Activated T-helper 17 cell treated with anti-CD3 and anti-CD28 coated beads, Interleukin-2, amount 50 U/mL, for 72 hours (primary cell): ENCODE measurements around the gene VSIG10L. TPM values are rescaled to one million over a fixed set of nuclear protein-coding genes. Genes with fewer than 3 reads are reported as not detected.

Source experiments
- ATAC-seq: fragments of 150-1000 bp; cut with Tn5 transposase; replicated peaks from 2 replicates; pipeline ENCODE4 v1.10.0; 2021; ENCODE audit warnings: mild to moderate bottlenecking, moderate library complexity
- H3K27ac Mint-ChIP-seq: one replicate; pipeline ENCODE4 v1.8.0; 2022; ENCODE audit warnings: mixed read lengths
- H3K27me3 Mint-ChIP-seq: one replicate; pipeline ENCODE4 v1.8.0; 2022; ENCODE audit warnings: mixed read lengths
- H3K36me3 Mint-ChIP-seq: one replicate; pipeline ENCODE4 v1.8.0; 2022; ENCODE audit warnings: low read depth, mild to moderate bottlenecking, mixed read lengths
- H3K4me1 Mint-ChIP-seq: one replicate; pipeline ENCODE4 v1.8.0; 2022; ENCODE audit warnings: mixed read lengths
- H3K4me3 Mint-ChIP-seq: one replicate; pipeline ENCODE4 v1.8.0; 2022; ENCODE audit warnings: mild to moderate bottlenecking, mixed read lengths
- H3K9me3 Mint-ChIP-seq: one replicate; pipeline ENCODE4 v1.8.0; 2022; ENCODE audit warnings: mixed read lengths
- total RNA-seq, 2 donors: library from RNA; stranded (reverse); gene quantifications; one replicate each; pipeline ENCODE4 v1.2.3, GENCODE V29; 2022

VSIG10L gene
- total RNA-seq, 2 donors from 2014 or later, result 1.2 to 5.2 TPM

DNA sequence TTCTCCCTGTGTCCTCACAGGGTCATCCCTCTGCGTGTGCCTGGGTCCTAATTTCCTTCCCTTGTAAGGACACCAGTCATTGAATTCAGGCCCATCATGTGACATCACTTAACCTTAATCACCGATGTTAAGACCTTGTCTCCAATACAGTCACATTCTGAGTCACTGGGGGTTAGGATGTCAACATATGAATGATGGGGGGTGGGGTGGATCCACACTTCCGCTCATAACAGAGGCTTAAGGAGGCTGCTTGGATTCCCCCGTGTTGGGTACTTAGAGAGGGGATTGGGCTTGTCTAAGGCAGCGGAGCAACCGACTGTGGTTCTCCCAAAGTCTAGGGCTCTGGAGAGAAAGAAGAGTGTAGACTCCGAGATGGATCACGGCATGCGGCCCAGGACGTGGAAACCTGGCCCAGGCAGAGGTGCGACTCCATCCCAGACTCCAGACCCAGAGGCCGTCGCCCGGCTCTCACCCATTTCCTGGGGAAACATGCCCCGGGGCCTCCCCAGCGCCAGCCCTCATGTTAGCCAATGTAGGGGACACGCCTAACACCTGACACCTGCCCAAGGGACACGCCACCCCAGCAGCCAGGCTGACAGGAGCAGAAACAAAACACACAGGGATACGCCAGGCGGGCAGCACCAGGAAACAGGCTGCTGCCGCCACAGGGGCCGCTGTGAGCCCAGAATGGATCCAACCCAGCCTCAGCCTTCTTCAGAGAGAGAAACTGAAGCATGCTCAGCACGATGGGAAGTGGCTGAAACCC is 47.5 kb downstream of the VSIG10L start:
- H3K9me3 Mint-ChIP-seq, result no peaks in the 10 kb centered on the region
- no peak overlapping the region for H3K27ac Mint-ChIP-seq
- H3K4me1 Mint-ChIP-seq, result no peaks in the 10 kb centered on the region
- H3K27me3 Mint-ChIP-seq, result peaks cover 19% of the 10 kb centered on the region
- ATAC-seq, result no peak
- no peak overlapping the region for H3K4me3 Mint-ChIP-seq
- H3K36me3 Mint-ChIP-seq, result no peaks in the 10 kb centered on the region

DNA sequence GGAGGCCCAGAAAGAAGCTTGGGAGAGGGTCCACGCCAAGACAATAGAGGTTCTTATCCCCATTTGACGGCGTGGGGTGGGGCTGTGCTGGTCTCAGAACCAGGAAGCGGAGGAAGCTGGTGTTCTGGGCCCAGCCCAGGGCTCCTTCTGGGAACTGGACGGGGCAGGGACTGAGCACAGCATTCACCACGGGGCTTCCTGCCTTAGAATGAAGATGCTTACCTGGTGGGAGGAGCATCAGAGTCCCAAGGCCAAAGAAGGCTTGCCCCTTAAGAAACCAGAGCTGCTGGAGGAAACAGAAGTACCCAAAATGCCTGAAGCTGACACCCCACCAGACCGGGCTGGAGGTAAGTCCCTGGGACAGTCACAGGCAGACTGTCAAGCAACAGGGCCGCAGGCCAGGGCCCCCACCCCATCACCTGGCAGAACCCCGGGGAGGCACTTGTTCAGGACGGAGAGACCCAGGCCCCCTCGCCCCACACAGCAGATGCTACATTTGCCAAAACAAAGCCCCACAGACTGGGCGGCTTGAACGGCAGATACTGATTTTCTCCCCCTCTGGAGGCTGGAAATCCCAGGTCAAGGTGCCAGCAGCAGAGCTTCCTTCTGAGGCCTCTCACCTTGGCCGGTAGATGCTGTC is 48.2 kb downstream of the VSIG10L start:
- Mint-ChIP-seq H3K27me3 (peaks cover 19% of the 10 kb centered on the region), H3K36me3 (no peaks in the 10 kb centered on the region), H3K27ac (no peak overlapping the region), H3K4me3 (no peak overlapping the region), H3K4me1 (no peaks in the 10 kb centered on the region), H3K9me3 (no peaks in the 10 kb centered on the region)
- no peak for ATAC-seq

DNA sequence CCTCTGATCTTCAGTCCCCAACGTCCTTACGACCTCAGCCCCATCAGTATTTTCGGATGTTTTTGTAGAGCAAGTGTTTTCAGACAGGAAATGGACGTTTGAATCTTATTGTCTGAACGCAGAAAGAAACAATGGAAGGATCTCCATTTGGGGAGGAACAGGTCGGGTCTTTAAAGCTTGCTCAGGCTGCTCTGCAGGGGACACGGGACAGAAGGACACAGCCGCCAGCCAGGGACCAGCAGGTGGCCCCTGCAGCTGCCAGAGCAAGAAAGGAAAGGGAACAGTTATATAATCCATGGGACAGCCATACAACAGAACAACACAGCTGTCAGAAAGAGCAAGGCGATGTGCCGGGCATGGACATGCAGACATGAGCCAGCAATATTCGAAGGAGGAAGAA is 49.0 kb downstream of the VSIG10L start:
- no peaks in the 10 kb centered on the region for H3K36me3 Mint-ChIP-seq
- no peak for ATAC-seq
- peaks cover 19% of the 10 kb centered on the region for H3K27me3 Mint-ChIP-seq
- H3K27ac Mint-ChIP-seq, result no peak overlapping the region
- no peaks in the 10 kb centered on the region for H3K4me1 Mint-ChIP-seq
- no peaks in the 10 kb centered on the region for H3K9me3 Mint-ChIP-seq
- H3K4me3 Mint-ChIP-seq, result no peak overlapping the region

DNA sequence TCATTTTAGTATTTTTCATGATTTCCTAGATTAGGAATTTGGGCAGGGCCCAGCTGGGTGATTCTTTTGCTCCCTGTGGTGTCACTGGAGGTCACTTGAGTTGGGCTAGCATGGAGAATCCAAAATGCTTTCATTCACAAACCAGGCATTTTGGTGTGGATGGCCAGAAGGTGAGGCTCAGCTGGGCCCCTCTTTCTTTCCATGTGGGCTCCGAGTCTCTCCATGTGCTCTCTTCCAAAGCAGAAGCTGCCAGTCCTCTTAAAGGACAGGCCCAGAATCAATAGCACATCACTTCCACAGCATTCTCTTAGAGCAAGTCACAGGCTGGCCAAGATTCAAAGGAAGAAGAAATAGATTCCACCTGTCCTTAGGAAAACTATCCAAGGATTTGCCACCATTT is 52.3 kb downstream of the VSIG10L start:
- no peaks in the 10 kb centered on the region for H3K36me3 Mint-ChIP-seq
- H3K4me1 Mint-ChIP-seq, result no peaks in the 10 kb centered on the region
- H3K27me3 Mint-ChIP-seq, result peaks cover 15% of the 10 kb centered on the region
- H3K27ac Mint-ChIP-seq, result no peak overlapping the region
- H3K9me3 Mint-ChIP-seq, result no peaks in the 10 kb centered on the region
- H3K4me3 Mint-ChIP-seq, result no peak overlapping the region
- no peak for ATAC-seq

DNA sequence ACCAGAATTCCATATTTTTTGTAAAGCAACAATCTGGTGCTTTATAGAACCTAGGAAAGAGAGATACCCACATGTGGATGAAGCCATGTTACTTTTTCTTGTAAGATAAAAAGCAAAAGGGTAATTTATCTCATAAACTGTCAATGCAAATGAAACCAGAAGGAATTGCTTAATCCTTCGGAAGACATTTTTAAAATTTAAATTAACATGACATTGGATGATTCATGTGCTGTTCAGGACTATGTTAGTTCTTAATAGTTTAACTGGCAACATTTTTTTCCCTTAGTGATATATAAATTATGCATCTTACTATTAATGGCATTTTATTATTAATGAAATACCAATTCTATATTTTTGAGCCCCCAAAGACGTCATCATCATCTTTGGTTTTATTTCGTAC is 56.3 kb downstream of the VSIG10L start:
- H3K36me3 Mint-ChIP-seq, result no peaks in the 10 kb centered on the region
- H3K9me3 Mint-ChIP-seq, result no peaks in the 10 kb centered on the region
- no peak overlapping the region for H3K4me3 Mint-ChIP-seq
- no peak for ATAC-seq
- H3K27me3 Mint-ChIP-seq, result peaks cover 21% of the 10 kb centered on the region
- H3K4me1 Mint-ChIP-seq, result no peaks in the 10 kb centered on the region
- H3K27ac Mint-ChIP-seq, result no peak overlapping the region

DNA sequence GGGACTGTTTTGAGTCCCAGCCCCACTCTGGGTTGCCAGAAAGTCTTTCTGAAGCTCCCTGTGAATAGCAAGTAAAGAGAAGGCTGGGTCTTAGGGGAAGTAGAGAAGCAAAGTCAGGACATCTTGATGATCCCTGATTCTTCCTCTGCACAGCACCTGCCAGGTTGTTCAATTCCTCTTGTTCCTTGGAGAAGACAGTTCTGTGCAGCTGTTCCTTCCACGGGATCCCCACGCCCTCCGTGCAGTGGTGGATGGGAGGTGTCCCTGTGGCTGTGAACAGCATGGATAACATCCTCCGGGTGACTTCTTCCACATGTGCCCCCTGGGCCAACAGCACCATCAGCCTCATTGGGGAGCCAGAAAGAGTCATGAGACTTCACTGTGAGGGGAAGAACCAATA is 59.6 kb downstream of the VSIG10L start:
- H3K9me3 Mint-ChIP-seq, result peaks cover 4% of the 10 kb centered on the region
- no peak for ATAC-seq
- peaks cover 36% of the 10 kb centered on the region for H3K27me3 Mint-ChIP-seq
- H3K27ac Mint-ChIP-seq, result no peak overlapping the region
- no peak overlapping the region for H3K4me3 Mint-ChIP-seq
- H3K4me1 Mint-ChIP-seq, result no peaks in the 10 kb centered on the region
- H3K36me3 Mint-ChIP-seq, result no peaks in the 10 kb centered on the region

Other genes with a start within 250 kb of the VSIG10L start
- gene CTU1, start 233.7 kb downstream of the VSIG10L start, total RNA-seq, result 1 to 10 TPM; 7.0 to 9.7 TPM
- under 1 TPM; 0.15 to 0.74 TPM for gene SIGLEC9, start 217.2 kb downstream of the VSIG10L start, total RNA-seq
- not detected for gene SIGLEC7, start 199.8 kb downstream of the VSIG10L start, total RNA-seq
- 1 to 10 TPM in 1 of 2 donors, not detected in 1; 1.2 TPM for gene CD33, start 117.1 kb downstream of the VSIG10L start, total RNA-seq
- under 1 TPM in 1 of 2 donors, not detected in 1; 0.30 TPM for gene SIGLECL1, start 91.1 kb downstream of the VSIG10L start, total RNA-seq
- under 1 TPM; 0.09 to 0.32 TPM for gene IGLON5, start 30.5 kb downstream of the VSIG10L start, total RNA-seq
- 100 to 1,000 TPM in 1 of 2 donors, 10 to 100 TPM in 1; 67.0 to 101 TPM for gene ETFB, start 24.2 kb upstream of the VSIG10L start, total RNA-seq
- 1 to 10 TPM in 1 of 2 donors, under 1 TPM in 1; 0.37 to 1.5 TPM for gene CLDND2, start 26.9 kb upstream of the VSIG10L start, total RNA-seq
- 10 to 100 TPM; 15.2 to 19.8 TPM for gene NKG7, start 30.5 kb upstream of the VSIG10L start, total RNA-seq
- under 1 TPM in 1 of 2 donors, not detected in 1; 0.40 TPM for gene LIM2, start 45.8 kb upstream of the VSIG10L start, total RNA-seq
- not detected for gene C19orf84, start 48.5 kb upstream of the VSIG10L start, total RNA-seq
- under 1 TPM; 0.19 to 0.26 TPM for gene SIGLEC10, start 75.5 kb upstream of the VSIG10L start, total RNA-seq
- not detected for gene SIGLEC8, start 116.3 kb upstream of the VSIG10L start, total RNA-seq
- gene CEACAM18, start 136.4 kb upstream of the VSIG10L start, total RNA-seq, result not detected
- gene SIGLEC12, start 159.7 kb upstream of the VSIG10L start, total RNA-seq, result under 1 TPM; 0.22 to 0.34 TPM
- gene SIGLEC6, start 189.5 kb upstream of the VSIG10L start, total RNA-seq, result not detected
- 10 to 100 TPM in 1 of 2 donors, 1 to 10 TPM in 1; 8.0 to 16.9 TPM for gene ZNF175, start 229.1 kb upstream of the VSIG10L start, total RNA-seq